Measurements from ENCODE around the gene PCDHGA10.
A peak's percentile ranks its signal among the peaks of the same experiment; 100 is the strongest.

Gene PCDHGA10

DNA sequence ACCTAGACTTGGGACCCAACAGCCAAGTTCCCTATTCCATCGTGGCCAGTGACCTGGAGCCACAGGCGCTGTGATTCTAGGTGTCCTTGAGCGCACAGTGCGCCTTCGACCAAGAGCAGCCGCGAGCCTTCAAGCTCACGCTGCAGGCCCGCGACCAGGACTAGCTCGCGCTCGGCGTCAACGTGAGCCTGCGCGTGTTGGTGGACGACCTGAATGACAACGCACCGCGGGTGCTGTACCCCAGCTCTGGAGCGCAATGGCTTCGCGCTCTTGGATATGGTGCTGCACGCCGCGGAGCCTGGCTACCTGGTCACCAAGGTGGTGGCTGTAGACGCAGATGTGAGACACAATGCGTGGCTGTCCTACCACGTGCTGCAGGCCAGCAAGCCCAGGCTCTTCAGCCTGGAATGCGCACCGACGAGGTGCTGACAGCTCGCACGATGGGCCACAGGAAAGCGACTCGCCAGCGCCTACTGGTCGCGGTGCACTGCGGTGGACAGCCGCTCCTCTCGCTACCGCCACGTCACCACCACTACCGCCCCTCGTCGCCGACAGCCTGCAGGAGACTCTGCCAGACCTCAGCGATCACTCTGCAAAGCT, 28.9 kb downstream of the PCDHGA10 start:
- TF ChIP-seq, protein P1, sequence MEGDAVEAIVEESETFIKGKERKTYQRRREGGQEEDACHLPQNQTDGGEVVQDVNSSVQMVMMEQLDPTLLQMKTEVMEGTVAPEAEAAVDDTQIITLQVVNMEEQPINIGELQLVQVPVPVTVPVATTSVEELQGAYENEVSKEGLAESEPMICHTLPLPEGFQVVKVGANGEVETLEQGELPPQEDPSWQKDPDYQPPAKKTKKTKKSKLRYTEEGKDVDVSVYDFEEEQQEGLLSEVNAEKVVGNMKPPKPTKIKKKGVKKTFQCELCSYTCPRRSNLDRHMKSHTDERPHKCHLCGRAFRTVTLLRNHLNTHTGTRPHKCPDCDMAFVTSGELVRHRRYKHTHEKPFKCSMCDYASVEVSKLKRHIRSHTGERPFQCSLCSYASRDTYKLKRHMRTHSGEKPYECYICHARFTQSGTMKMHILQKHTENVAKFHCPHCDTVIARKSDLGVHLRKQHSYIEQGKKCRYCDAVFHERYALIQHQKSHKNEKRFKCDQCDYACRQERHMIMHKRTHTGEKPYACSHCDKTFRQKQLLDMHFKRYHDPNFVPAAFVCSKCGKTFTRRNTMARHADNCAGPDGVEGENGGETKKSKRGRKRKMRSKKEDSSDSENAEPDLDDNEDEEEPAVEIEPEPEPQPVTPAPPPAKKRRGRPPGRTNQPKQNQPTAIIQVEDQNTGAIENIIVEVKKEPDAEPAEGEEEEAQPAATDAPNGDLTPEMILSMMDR (IDR thresholded peaks at IDR 0.05; ENCODE audit: insufficient read depth, low read length, poor library complexity, severe bottlenecking): no peak
- no peaks in the 10 kb centered on the region for H3K36me3 ChIP-seq (ENCODE audit: control insufficient read depth, insufficient read depth, low read length)
- H3K4me3 ChIP-seq (replicated peaks; ENCODE audit: low read depth, low read length): no peak overlapping the region
- DNase-seq (ENCODE audit: extremely low read depth, insufficient read length): peak; percentile 5
- no peaks in the 10 kb centered on the region for H3K27me3 ChIP-seq (replicated peaks; ENCODE audit: control insufficient read depth, insufficient read depth, low read length)

GRCh38 chr5:141465351-141465750, 52.6 kb downstream of the PCDHGA10 start:
- TF ChIP-seq, protein P1 (IDR thresholded peaks at IDR 0.05; ENCODE audit: insufficient read depth, low read length, poor library complexity, severe bottlenecking): no peak
- Histone ChIP-seq H3K4me3 (replicated peaks; ENCODE audit: low read depth, low read length) (no peak overlapping the region), H3K36me3 (ENCODE audit: control insufficient read depth, insufficient read depth, low read length) (no peaks in the 10 kb centered on the region), H3K27me3 (replicated peaks; ENCODE audit: control insufficient read depth, insufficient read depth, low read length) (no peaks in the 10 kb centered on the region)
- DNase-seq (ENCODE audit: extremely low read depth, insufficient read length): no peak

Data from GM06990 (cell line).